CD14-positive monocyte (primary cell): ENCODE measurements around the gene PADI1. TPM values are rescaled to one million over a fixed set of nuclear protein-coding genes. Genes with fewer than 3 reads are reported as not detected.

Experiments
- DNase-seq, 3 donors: peaks; one replicate each; pipeline ENCODE4 v3.0.0-alpha.2; 2011 to 2022
- H2AFZ ChIP-seq: 2 replicates; pipeline ENCODE4 v1.6.0; 2012; ENCODE audit warnings: mild to moderate bottlenecking, low read depth, low read length, inconsistent platforms; ENCODE audit not compliant: insufficient read depth, poor library complexity, severe bottlenecking
- H3K27ac ChIP-seq, 2 donors: 1 replicate in 1 of 2; 2 replicates in 1 of 2; pipeline ENCODE4 v1.5.1; 2012 to 2013; ENCODE audit warnings: low read length in 2 of 2, control low read depth in 1 of 2, inconsistent platforms in 1 of 2, low read depth in 1 of 2, mild to moderate bottlenecking in 1 of 2
- H3K27me3 ChIP-seq, 2 donors: one replicate each; pipeline versions ENCODE4 v1.6.0 to v1.6.1; 2011 to 2013; ENCODE audit warnings: low read length in 2 of 2; ENCODE audit not compliant: control insufficient read depth in 2 of 2, insufficient read depth in 2 of 2
- H3K36me3 ChIP-seq, 2 donors: replicated peaks in 1 of 2; 1 replicate in 1 of 2; 2 replicates in 1 of 2; pipeline versions ENCODE4 v1.5.1 to v1.6.1; 2012 to 2013; ENCODE audit warnings: low read length in 2 of 2, control low read depth in 1 of 2, inconsistent platforms in 1 of 2, mild to moderate bottlenecking in 1 of 2; ENCODE audit not compliant: insufficient read depth in 2 of 2, control insufficient read depth in 1 of 2
- H3K4me1 ChIP-seq, 2 donors: 1 replicate in 1 of 2; 2 replicates in 1 of 2; pipeline versions ENCODE4 v1.5.1 to v1.6.1; 2012 to 2013; ENCODE audit warnings: low read length in 2 of 2, control low read depth in 1 of 2, inconsistent platforms in 1 of 2, mild to moderate bottlenecking in 1 of 2, moderate library complexity in 1 of 2; ENCODE audit not compliant: insufficient read depth in 2 of 2, control insufficient read depth in 1 of 2
- H3K4me2 ChIP-seq: replicated peaks from 2 replicates; pipeline ENCODE3; 2012; ENCODE audit warnings: low read length, moderate library complexity, mild to moderate bottlenecking; ENCODE audit not compliant: poor library complexity, severe bottlenecking; ENCODE audit errors: extremely low read depth
- H3K4me3 ChIP-seq, 3 experiments: fragments of 200-600 bp in 1 of 3; sonication (generic) in 1 of 3; replicated peaks in 1 of 3; 1 replicate in 2 of 3; 2 replicates in 1 of 3; pipeline ENCODE4 v1.5.1; 2011 to 2013; ENCODE audit warnings: low read length in 3 of 3, mild to moderate bottlenecking in 3 of 3, control low read depth in 2 of 3, low read depth in 2 of 3, inconsistent platforms in 1 of 3, moderate library complexity in 1 of 3
- H3K79me2 ChIP-seq: 2 replicates; pipeline ENCODE4 v1.6.0; 2012; ENCODE audit warnings: mild to moderate bottlenecking, control low read depth, inconsistent platforms, low read length, moderate library complexity; ENCODE audit not compliant: insufficient read depth
- H3K9ac ChIP-seq: 2 replicates; pipeline ENCODE4 v1.6.0; 2017; ENCODE audit warnings: low read length, mild to moderate bottlenecking; ENCODE audit not compliant: insufficient read depth, poor library complexity, severe bottlenecking
- H3K9me3 ChIP-seq, 2 donors: replicated peaks in 1 of 2; 1 replicate in 1 of 2; 2 replicates in 1 of 2; pipeline versions ENCODE4 v1.5.1 to v1.6.1; 2012 to 2013; ENCODE audit warnings: low read length in 2 of 2, control low read depth in 1 of 2; ENCODE audit not compliant: control insufficient read depth in 1 of 2, insufficient read depth in 1 of 2
- H4K20me1 ChIP-seq: 2 replicates; pipeline ENCODE4 v1.6.0; 2012; ENCODE audit warnings: mild to moderate bottlenecking, low read length, control low read depth, moderate library complexity; ENCODE audit not compliant: insufficient read depth
- H3K27ac Mint-ChIP-seq, 7 donors: one replicate each; pipeline ENCODE4 v1.8.0; 2020; ENCODE audit warnings: mild to moderate bottlenecking in 7 of 7, mixed read lengths in 7 of 7, moderate library complexity in 6 of 7, inconsistent platforms in 2 of 7
- H3K27me3 Mint-ChIP-seq, 3 donors: one replicate each; pipeline ENCODE4 v1.8.0; 2021 to 2022; ENCODE audit warnings: low read depth in 3 of 3, mild to moderate bottlenecking in 3 of 3, mixed read lengths in 3 of 3, moderate library complexity in 3 of 3, inconsistent platforms in 1 of 3
- H3K36me3 Mint-ChIP-seq, 2 donors: one replicate each; pipeline ENCODE4 v1.8.0; 2020; ENCODE audit warnings: mixed read lengths in 2 of 2, inconsistent platforms in 1 of 2, mild to moderate bottlenecking in 1 of 2
- H3K4me1 Mint-ChIP-seq: one replicate; pipeline ENCODE4 v1.8.0; 2020; ENCODE audit warnings: mild to moderate bottlenecking, mixed read lengths
- H3K4me3 Mint-ChIP-seq, 2 donors: one replicate each; pipeline ENCODE4 v1.8.0; 2020; ENCODE audit warnings: mild to moderate bottlenecking in 2 of 2, mixed read lengths in 2 of 2, moderate library complexity in 1 of 2
- H3K9me3 Mint-ChIP-seq, 7 donors: one replicate each; pipeline ENCODE4 v1.8.0; 2020 to 2022; ENCODE audit warnings: mixed read lengths in 7 of 7, mild to moderate bottlenecking in 6 of 7, moderate library complexity in 6 of 7, inconsistent platforms in 2 of 7
- CTCF ChIP-seq: fragments of 200-600 bp; IDR thresholded peaks from one replicate; pipeline ENCODE4 v1.8.0; 2022; ENCODE audit warnings: antibody characterized with exemption, mild to moderate bottlenecking
- WGBS: methylation state at CpG from one replicate; pipeline ENCODE4 v1.1.5; 2013; ENCODE audit warnings: missing lambda C conversion rate; ENCODE audit not compliant: insufficient coverage; 5-methylcytosine and 5-hydroxymethylcytosine counted together
- intact Hi-C, 2 donors: fragments of 100-400 bp; cut with micrococcal nuclease; formaldehyde crosslinking; loops; one replicate each; pipeline versions ENCODE4 v1.15.0 to v1.15.1; 2023
- polyA plus RNA-seq, 3 donors: library from polyadenylated mRNA; depleted of rRNA in 1 of 3; unstranded in 2 of 3; stranded (reverse) in 1 of 3; fragments of 300-500 nt in 2 of 3; fragments of >200 nt in 1 of 3; fragmentation: Illumina TruSeq in 2 of 3; gene quantifications; 1 replicate in 2 of 3; 2 replicates in 1 of 3; pipeline ENCODE4 v1.2.3, GENCODE V29; 2012 to 2021

The PADI1 gene
- polyA plus RNA-seq, 3 donors: not detected

DNA sequence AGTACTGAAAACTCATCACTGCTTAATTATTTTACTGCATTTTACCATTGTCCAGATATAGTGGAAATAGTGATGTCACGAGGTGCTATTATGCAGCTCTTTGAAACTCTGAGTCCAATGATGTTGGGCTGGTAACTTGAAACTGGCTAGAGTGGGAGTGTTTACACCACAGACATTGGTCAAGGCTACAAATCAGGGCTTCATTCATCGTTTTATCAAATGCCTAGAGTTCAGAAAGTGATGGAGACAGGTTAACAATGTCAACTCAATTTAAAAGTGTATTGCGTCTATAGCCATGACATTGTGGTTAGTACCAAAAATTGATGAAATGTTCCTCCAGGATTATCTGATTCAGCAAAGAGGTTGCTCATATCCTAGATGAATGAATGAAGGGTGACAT is 12.7 kb downstream of the PADI1 start:
- no peak overlapping the region for H3K4me3 Mint-ChIP-seq
- no peaks in the 10 kb centered on the region for H3K27me3 ChIP-seq
- H3K27me3 Mint-ChIP-seq: peaks cover 11 to 20% (median 18%) of the 10 kb centered on the region in 3 donors
- H3K9ac ChIP-seq: no peak overlapping the region
- H3K27ac Mint-ChIP-seq: no peak overlapping the region
- H3K4me1 Mint-ChIP-seq: peaks cover 12% of the 10 kb centered on the region
- no peak for TF ChIP-seq CTCF
- no peak overlapping the region for H3K27ac ChIP-seq
- no peaks in the 10 kb centered on the region for H3K9me3 Mint-ChIP-seq
- no peaks in the 10 kb centered on the region for H3K36me3 ChIP-seq
- no peaks in the 10 kb centered on the region for H3K9me3 ChIP-seq
- WGBS: 100% methylated on average over 1 of the region's 3 CpGs
- peaks cover 6 to 8% of the 10 kb centered on the region in 2 donors for H3K4me1 ChIP-seq
- H3K4me2 ChIP-seq: no peak overlapping the region
- no peaks in the 10 kb centered on the region for H3K79me2 ChIP-seq
- DNase-seq: no peak
- no peaks in the 10 kb centered on the region for H4K20me1 ChIP-seq
- no peak overlapping the region for H2AFZ ChIP-seq
- no peak overlapping the region for H3K4me3 ChIP-seq
- peaks cover 0 to 1% of the 10 kb centered on the region in 2 donors for H3K36me3 Mint-ChIP-seq
- intact Hi-C loops: no loop called here

GRCh38 chr1:17218939-17219338 is 14.0 kb downstream of the PADI1 start:
- H2AFZ ChIP-seq: no peak overlapping the region
- no peaks in the 10 kb centered on the region for H3K36me3 Mint-ChIP-seq
- no peak overlapping the region for H3K4me2 ChIP-seq
- DNase-seq: no peak
- no peaks in the 10 kb centered on the region for H4K20me1 ChIP-seq
- no peaks in the 10 kb centered on the region for H3K27me3 ChIP-seq
- peaks cover 8 to 14% (median 10%) of the 10 kb centered on the region in 3 donors for H3K27me3 Mint-ChIP-seq
- peaks cover 3% of the 10 kb centered on the region for H3K4me1 Mint-ChIP-seq
- no peaks in the 10 kb centered on the region for H3K36me3 ChIP-seq
- intact Hi-C loops: no loop called here
- H3K9me3 ChIP-seq: no peaks in the 10 kb centered on the region
- H3K27ac Mint-ChIP-seq: no peak overlapping the region
- TF ChIP-seq CTCF: no peak
- H3K4me3 ChIP-seq: no peak overlapping the region
- H3K9ac ChIP-seq: no peak overlapping the region
- no peak overlapping the region for H3K4me3 Mint-ChIP-seq
- H3K9me3 Mint-ChIP-seq: no peaks in the 10 kb centered on the region
- no peak overlapping the region for H3K27ac ChIP-seq
- H3K4me1 ChIP-seq: no peaks in the 10 kb centered on the region
- 86% methylated on average over 7 of the region's 7 CpGs for WGBS
- no peaks in the 10 kb centered on the region for H3K79me2 ChIP-seq
